Neural crest cell (in vitro differentiated cells): Measurements from ENCODE around the gene GCG. TPM values are rescaled to one million over a fixed set of nuclear protein-coding genes. Genes with fewer than 3 reads are reported as not detected.

Source experiments
- DNase-seq: peaks from one replicate; pipeline ENCODE4 v3.0.0; 2021; ENCODE audit warnings: low read depth, mixed read lengths, low spot score
- H3K27ac Mint-ChIP-seq: one replicate; pipeline ENCODE4 v1.8.0; 2021; ENCODE audit warnings: mild to moderate bottlenecking, mixed read lengths; ENCODE audit not compliant: unreplicated experiment
- H3K27me3 Mint-ChIP-seq: 2 replicates; pipeline ENCODE4 v1.8.0; 2021; ENCODE audit warnings: low read depth, mild to moderate bottlenecking, mixed read lengths
- H3K36me3 Mint-ChIP-seq: 2 replicates; pipeline ENCODE4 v1.8.0; 2021; ENCODE audit warnings: low read depth, mild to moderate bottlenecking, mixed read lengths
- H3K4me1 Mint-ChIP-seq: 2 replicates; pipeline ENCODE4 v1.8.0; 2021; ENCODE audit warnings: mixed read lengths
- H3K4me3 Mint-ChIP-seq: one replicate; pipeline ENCODE4 v1.8.0; 2021; ENCODE audit warnings: mild to moderate bottlenecking, mixed read lengths
- H3K9me3 Mint-ChIP-seq: 2 replicates; pipeline ENCODE4 v1.8.0; 2021; ENCODE audit warnings: mixed read lengths
- CTCF ChIP-seq: fragments of 200-600 bp; sonication (generic); conservative IDR thresholded peaks from 2 replicates; pipeline ENCODE4 v1.5.0; 2021; ENCODE audit warnings: antibody characterized with exemption, mild to moderate bottlenecking
- total RNA-seq: library from RNA; stranded (reverse); gene quantifications from 2 replicates; pipeline ENCODE4 v1.2.1, GENCODE V29; 2021

GCG gene
- total RNA-seq, 1 donor from 2014 or later, result not detected

- peaks cover 3% of the 10 kb centered on the region for H3K27me3 Mint-ChIP-seq
- H3K9me3 Mint-ChIP-seq, result no peaks in the 10 kb centered on the region
- no peaks in the 10 kb centered on the region for H3K36me3 Mint-ChIP-seq
- no peak overlapping the region for H3K4me3 Mint-ChIP-seq
- no peak for TF ChIP-seq CTCF
- no peaks in the 10 kb centered on the region for H3K4me1 Mint-ChIP-seq
- DNase-seq, result no peak
- H3K27ac Mint-ChIP-seq, result no peak overlapping the region
Observed at GRCh38 chr2:162166745-162167144, 14.7 kb upstream of the GCG start.

GRCh38 chr2:162166174-162166573 lies 14.1 kb upstream of the GCG start:
- Mint-ChIP-seq H3K4me1 (no peaks in the 10 kb centered on the region), H3K27ac (no peak overlapping the region), H3K4me3 (no peak overlapping the region), H3K9me3 (no peaks in the 10 kb centered on the region), H3K36me3 (no peaks in the 10 kb centered on the region), H3K27me3 (peaks cover 3% of the 10 kb centered on the region)
- TF ChIP-seq CTCF, result no peak
- no peak for DNase-seq

GRCh38 chr2:162164802-162165201 lies 12.8 kb upstream of the GCG start:
- no peak overlapping the region for H3K4me3 Mint-ChIP-seq
- peaks cover 3% of the 10 kb centered on the region for H3K27me3 Mint-ChIP-seq
- no peak for TF ChIP-seq CTCF
- H3K9me3 Mint-ChIP-seq, result no peaks in the 10 kb centered on the region
- no peak overlapping the region for H3K27ac Mint-ChIP-seq
- no peak for DNase-seq
- no peaks in the 10 kb centered on the region for H3K36me3 Mint-ChIP-seq
- no peaks in the 10 kb centered on the region for H3K4me1 Mint-ChIP-seq

GRCh38 chr2:162159446-162159845 lies 7.4 kb upstream of the GCG start:
- Mint-ChIP-seq H3K27me3 (no peaks in the 10 kb centered on the region), H3K4me3 (no peak overlapping the region), H3K27ac (no peak overlapping the region), H3K9me3 (no peaks in the 10 kb centered on the region), H3K36me3 (no peaks in the 10 kb centered on the region), H3K4me1 (no peaks in the 10 kb centered on the region)
- TF ChIP-seq CTCF, result no peak
- no peak for DNase-seq

GRCh38 chr2:162156149-162156548 lies 4.1 kb upstream of the GCG start:
- peaks cover 16% of the 10 kb centered on the region for H3K27me3 Mint-ChIP-seq
- no peak for TF ChIP-seq CTCF
- H3K27ac Mint-ChIP-seq, result no peak overlapping the region
- no peaks in the 10 kb centered on the region for H3K36me3 Mint-ChIP-seq
- no peaks in the 10 kb centered on the region for H3K4me1 Mint-ChIP-seq
- H3K9me3 Mint-ChIP-seq, result no peaks in the 10 kb centered on the region
- no peak overlapping the region for H3K4me3 Mint-ChIP-seq
- DNase-seq, result no peak

- Mint-ChIP-seq H3K36me3 (no peaks in the 10 kb centered on the region), H3K9me3 (no peaks in the 10 kb centered on the region), H3K27ac (no peak overlapping the region), H3K4me3 (no peak overlapping the region), H3K4me1 (no peaks in the 10 kb centered on the region), H3K27me3 (peaks cover 22% of the 10 kb centered on the region)
- no peak for DNase-seq
- TF ChIP-seq CTCF, result no peak
Observed at GRCh38 chr2:162155093-162155492, 3.0 kb upstream of the GCG start.
